Aorta (tissue), 5 donors: Measurements from ENCODE around the gene RMDN2. TPM values are rescaled to one million over a fixed set of nuclear protein-coding genes. Genes with fewer than 3 reads are reported as not detected.
"Not testable (repeated sequence)": the region's sequence is repeated elsewhere in the genome, so short reads cannot be mapped to it uniquely, and the experiment has no call there.

ENCODE experiments used
- ATAC-seq: fragments of 200-7000 bp; cut with Tn5 transposase; one replicate; pipeline ENCODE4 v1.9.1; 2022; ENCODE audit warnings: moderate library complexity; ENCODE audit not compliant: low FRiP score
- DNase-seq, 2 donors: peaks; one replicate each; pipeline ENCODE4 v3.0.0-alpha.2; 2020
- H3K27ac ChIP-seq, 2 donors: one replicate each; pipeline ENCODE4 v1.5.1; 2013; ENCODE audit warnings: low read length in 2 of 2, mild to moderate bottlenecking in 2 of 2, moderate library complexity in 2 of 2, control low read depth in 1 of 2, inconsistent platforms in 1 of 2, low read depth in 1 of 2
- H3K27me3 ChIP-seq, 2 donors: one replicate each; pipeline ENCODE4 v1.6.1; 2013; ENCODE audit warnings: control low read depth in 1 of 2, low read length in 1 of 2, mild to moderate bottlenecking in 1 of 2, moderate library complexity in 1 of 2; ENCODE audit not compliant: insufficient read depth in 2 of 2, control insufficient read depth in 1 of 2
- H3K36me3 ChIP-seq, 2 donors: one replicate each; pipeline ENCODE4 v1.6.1; 2013; ENCODE audit warnings: control low read depth in 1 of 2, low read length in 1 of 2, mild to moderate bottlenecking in 1 of 2; ENCODE audit not compliant: insufficient read depth in 2 of 2, control insufficient read depth in 1 of 2
- H3K4me1 ChIP-seq, 2 donors: one replicate each; pipeline ENCODE4 v1.6.1; 2013; ENCODE audit warnings: low read length in 2 of 2, control low read depth in 1 of 2, mild to moderate bottlenecking in 1 of 2, moderate library complexity in 1 of 2; ENCODE audit not compliant: insufficient read depth in 2 of 2, control insufficient read depth in 1 of 2
- H3K4me3 ChIP-seq, 2 donors: one replicate each; pipeline ENCODE4 v1.5.1; 2013; ENCODE audit warnings: low read length in 2 of 2, control low read depth in 1 of 2, mild to moderate bottlenecking in 1 of 2
- H3K9me3 ChIP-seq: one replicate; pipeline ENCODE4 v1.6.1; 2013; ENCODE audit warnings: mild to moderate bottlenecking, low read length; ENCODE audit not compliant: control insufficient read depth
- WGBS, 2 donors: extraction: QIAGEN DNeasy Blood & Tissue Kit; methylation state at CpG; one replicate each; pipeline ENCODE4 v1.1.7; 2013; 5-methylcytosine and 5-hydroxymethylcytosine counted together
- intact Hi-C, 2 donors: fragments of 100-400 bp; cut with DNase I; formaldehyde crosslinking; loops; one replicate each; pipeline versions ENCODE4 v1.14.2 to v1.15.0; 2022
- polyA plus RNA-seq, 2 donors: library from polyadenylated mRNA; stranded (reverse); fragments of 200-250 nt; gene quantifications; one replicate each; pipeline ENCODE4 v1.2.3, GENCODE V29; 2013
- total RNA-seq, 2 donors: library from RNA; stranded (reverse); fragmentation: NEBNext Ultra II Directional; extraction: Animal tissue kit (Norgen Biotek cat#: 25700); gene quantifications; one replicate each; pipeline ENCODE4 v1.2.1, GENCODE V29; 2021
- donor health status: healthy with polysubstance abuse.
- donor health status: Bipolar disorder and iron deficiency.
- donor health status: DM: no; HTN: no; CAD: no.
- donor health status: DM: no; HTN: no; CAD: no.
- donor health status: DM: yes; HTN: yes; CAD: no.

Gene RMDN2
- total and polyA plus RNA-seq, 4 donors: 5.3 to 10.3 (median 7.4) TPM

DNA sequence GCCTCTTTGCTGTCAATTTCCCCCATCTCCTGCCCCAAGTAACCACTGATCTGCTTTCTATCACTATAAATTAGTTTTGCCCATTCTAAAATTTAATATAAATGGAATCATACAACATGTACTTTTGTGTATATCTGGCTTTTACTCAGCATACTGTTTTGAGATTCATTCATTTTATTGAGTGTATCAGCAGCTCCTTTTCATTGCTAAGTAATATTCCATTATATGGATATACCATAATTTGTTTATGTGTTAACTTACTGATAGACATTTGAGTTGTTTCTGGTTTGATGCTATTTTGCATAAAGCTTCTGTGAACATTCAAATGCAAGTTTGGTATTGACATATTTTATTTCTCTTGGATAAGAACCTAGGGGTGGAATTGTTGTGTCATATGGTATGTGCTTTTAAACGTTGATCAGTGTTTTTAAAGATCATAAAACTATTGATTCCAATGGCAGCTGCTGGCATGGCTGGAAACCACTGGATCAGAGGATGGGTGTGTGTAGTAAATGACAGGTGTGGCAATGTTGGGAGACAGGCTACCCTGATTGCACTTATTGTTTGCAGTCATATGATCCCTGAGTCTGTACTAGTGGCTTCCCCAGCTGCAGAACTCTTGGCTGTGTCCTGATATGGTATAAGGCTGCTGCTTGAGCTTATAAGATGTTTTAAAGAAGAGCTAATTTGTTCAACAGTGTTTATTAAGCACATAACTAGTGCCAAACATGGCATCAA is 75.6 kb downstream of the RMDN2 start:
- WGBS, 2 donors: 72 to 84% methylated on average over 1 of the region's 1 CpG
- ATAC-seq: no peak
- Histone ChIP-seq H3K36me3 (no peaks in the 10 kb centered on the region), H3K27ac (no peak overlapping the region), H3K4me1 (no peaks in the 10 kb centered on the region), H3K9me3 (no peaks in the 10 kb centered on the region), H3K27me3 (no peaks in the 10 kb centered on the region), H3K4me3 (no peak overlapping the region)
- intact Hi-C loops: no loop called here
- DNase-seq: no peak

DNA sequence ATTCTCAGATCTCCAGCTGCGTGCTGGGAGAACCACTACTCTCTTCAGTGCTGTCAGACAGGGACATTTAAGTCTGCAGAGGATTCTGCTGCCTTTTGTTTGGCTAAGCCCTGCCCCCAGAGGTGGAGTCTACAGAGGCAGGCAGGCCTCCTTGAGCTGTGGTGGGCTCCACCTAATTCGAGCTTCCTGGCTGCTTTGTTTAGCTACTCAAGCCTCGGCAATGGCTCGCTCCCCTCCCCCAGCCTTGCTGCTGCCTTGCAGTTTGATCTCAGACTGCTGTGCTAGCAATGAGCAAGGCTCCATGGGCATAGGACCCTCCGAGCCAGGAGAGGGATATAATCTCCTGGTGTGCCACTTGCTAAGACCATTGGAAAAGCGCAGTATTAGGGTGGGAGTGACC is 85.1 kb downstream of the RMDN2 start:
- DNase-seq, H3K4me1 ChIP-seq, ATAC-seq, H3K4me3 ChIP-seq, H3K27ac ChIP-seq, H3K9me3 ChIP-seq, H3K27me3 ChIP-seq, intact Hi-C loops, H3K36me3 ChIP-seq: not testable (repeated sequence)
- 89 to 95% methylated on average over 5 to 6 of the region's 6 CpGs for WGBS, 2 donors

- Histone ChIP-seq H3K4me1 (peaks cover 0 to 3% of the 10 kb centered on the region in 2 donors), H3K27ac (no peak overlapping the region), H3K36me3 (peaks cover 0 to 2% of the 10 kb centered on the region in 2 donors), H3K4me3 (no peak overlapping the region), H3K9me3 (no peaks in the 10 kb centered on the region), H3K27me3 (no peaks in the 10 kb centered on the region)
- intact Hi-C loops: no loop called here
- DNase-seq: no peak
- WGBS, 2 donors: 89 to 96% methylated on average over 1 of the region's 1 CpG
- no peak for ATAC-seq
Measured at GRCh38 chr2:38010995-38011394, 85.9 kb downstream of the RMDN2 start.

- H3K36me3 ChIP-seq: peaks cover 0 to 2% of the 10 kb centered on the region in 2 donors
- ATAC-seq (no peak), DNase-seq (no peak)
- H3K4me1 ChIP-seq: peaks cover 0 to 3% of the 10 kb centered on the region in 2 donors
- no peak overlapping the region for H3K4me3 ChIP-seq
- 36 to 49% methylated on average over 3 of the region's 3 CpGs for WGBS, 2 donors
- no peaks in the 10 kb centered on the region for H3K9me3 ChIP-seq
- no peak overlapping the region for H3K27ac ChIP-seq
- no peaks in the 10 kb centered on the region for H3K27me3 ChIP-seq
- intact Hi-C loops: no loop called here
Measured at GRCh38 chr2:38013158-38013752, 88.2 kb downstream of the RMDN2 start.

DNA sequence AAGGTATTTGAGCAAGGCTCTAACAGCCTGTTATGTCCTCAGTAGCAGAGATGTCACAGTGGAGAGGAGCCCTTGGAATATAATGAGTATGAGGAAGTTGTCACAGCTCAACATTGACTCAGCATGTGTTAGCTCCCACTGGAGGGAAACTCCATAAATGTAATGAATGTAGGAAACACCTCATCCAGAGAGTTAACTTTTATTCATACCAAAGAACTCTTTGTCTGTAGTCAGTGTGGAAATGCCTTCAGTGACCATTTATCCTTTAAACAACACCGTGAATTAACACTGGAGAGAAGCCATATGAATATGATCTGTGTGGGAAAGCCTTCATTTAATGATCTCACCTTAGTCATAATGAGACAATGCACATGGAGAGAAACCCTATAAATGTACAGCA is 91.1 kb downstream of the RMDN2 start:
- Histone ChIP-seq H3K36me3 (peaks cover 0 to 2% of the 10 kb centered on the region in 2 donors), H3K4me3 (no peak overlapping the region), H3K27ac (no peak overlapping the region), H3K27me3 (no peaks in the 10 kb centered on the region), H3K4me1 (no peaks in the 10 kb centered on the region), H3K9me3 (no peaks in the 10 kb centered on the region)
- intact Hi-C loops: no loop called here
- DNase-seq: no peak
- 95 to 100% methylated on average over 1 of the region's 1 CpG for WGBS, 2 donors
- no peak for ATAC-seq

GRCh38 chr2:38017836-38018235 is 92.7 kb downstream of the RMDN2 start:
- intact Hi-C loops: no loop called here
- Histone ChIP-seq H3K4me3 (no peak overlapping the region), H3K4me1 (no peaks in the 10 kb centered on the region), H3K9me3 (no peaks in the 10 kb centered on the region), H3K36me3 (no peaks in the 10 kb centered on the region), H3K27ac (no peak overlapping the region), H3K27me3 (no peaks in the 10 kb centered on the region)
- no peak for ATAC-seq
- WGBS, 2 donors: 88 to 93% methylated on average over 7 of the region's 7 CpGs
- DNase-seq: no peak

- ATAC-seq, H3K27ac ChIP-seq, H3K4me3 ChIP-seq, H3K9me3 ChIP-seq, DNase-seq, H3K36me3 ChIP-seq, H3K27me3 ChIP-seq, intact Hi-C loops, H3K4me1 ChIP-seq: not testable (repeated sequence)
- WGBS, 2 donors: 96 to 97% methylated on average over 32 to 33 of the region's 33 CpGs
Measured at GRCh38 chr2:38020359-38021069, 95.4 kb downstream of the RMDN2 start.

GRCh38 chr2:38021589-38021988 is 96.5 kb downstream of the RMDN2 start:
- Histone ChIP-seq H3K27me3 (no peaks in the 10 kb centered on the region), H3K36me3 (no peaks in the 10 kb centered on the region), H3K9me3 (no peaks in the 10 kb centered on the region), H3K4me3 (no peak overlapping the region), H3K27ac (no peak overlapping the region), H3K4me1 (no peaks in the 10 kb centered on the region)
- no peak for DNase-seq
- intact Hi-C loops: no loop called here
- ATAC-seq: no peak
- WGBS, 2 donors: 86 to 95% methylated on average over 9 of the region's 9 CpGs
